K562 (cell line): ENCODE results near the gene HEMGN. TPM values are rescaled to one million over a fixed set of nuclear protein-coding genes. Genes with fewer than 3 reads are reported as not detected.

Source experiments
- ATAC-seq: fragments of 200-7000 bp; cut with Tn5 transposase; 3 replicates; pipeline ENCODE4 v1.9.1; 2020; ENCODE audit warnings: moderate library complexity
- BruUV-seq: library from RNA; stranded (reverse); fragments of 400-500 nt; replicated peaks from 2 replicates; lab custom pipeline; 2021; lab: Mats Ljungman, UMichigan
- CTCF ChIA-PET: fragments of 300-600 bp; formaldehyde crosslinking; extraction: SDS; loops from one replicate; lab custom pipeline; 2021; ENCODE audit warnings: low intra/inter-chr PET ratio; lab: Yijun Ruan, JAX
- POLR2A ChIA-PET: fragments of 300-600, 350-650 bp; sonication (Branson Sonifier 250); formaldehyde crosslinking; extraction: SDS; loops from one replicate; lab custom pipeline; 2021; ENCODE audit warnings: antibody characterized with exemption, inconsistent platforms; lab: Yijun Ruan, JAX
- DNase-seq, 4 experiments: peaks; one replicate each; pipeline versions ENCODE4 v3.0.0 to v3.0.0-alpha.2; 2011 to 2018; ENCODE audit warnings: low spot score in 3 of 4, mixed read lengths in 3 of 4; ENCODE audit errors: extremely low read depth in 1 of 4
- FAIRE-seq: peaks from 2 replicates; lab custom pipeline; 2011; peaks lifted over from hg19 to GRCh38; lab: Jason Lieb, UNC
- H2AFZ ChIP-seq: 2 replicates; pipeline ENCODE4 v1.6.0; 2011; ENCODE audit warnings: low read depth, low read length, control low read depth, inconsistent platforms
- H3K27ac ChIP-seq: fragments of 200-600 bp; 3 replicates; pipeline ENCODE4 v1.8.0; 2011; ENCODE audit warnings: low read depth, mild to moderate bottlenecking, control low read depth, inconsistent platforms, low read length, moderate library complexity, mixed read lengths; ENCODE audit errors: extremely low read depth
- H3K27me3 ChIP-seq, 2 experiments: fragments of 300-600 bp in 1 of 2; 2 replicates in 1 of 2; 3 replicates in 1 of 2; pipeline versions ENCODE4 v1.6.0 to v1.8.0; 2011; ENCODE audit warnings: inconsistent platforms in 2 of 2, low read length in 2 of 2, mild to moderate bottlenecking in 1 of 2, mixed read lengths in 1 of 2, moderate library complexity in 1 of 2; ENCODE audit not compliant: control insufficient read depth in 2 of 2, insufficient read depth in 2 of 2
- H3K36me3 ChIP-seq: fragments of 300-600 bp; 3 replicates; pipeline ENCODE4 v1.8.0; 2011; ENCODE audit warnings: mild to moderate bottlenecking, low read length, inconsistent platforms; ENCODE audit not compliant: control insufficient read depth, insufficient read depth
- H3K4me1 ChIP-seq, 2 experiments: fragments of 200-600 bp in 1 of 2; replicated peaks in 1 of 2; 2 replicates in 1 of 2; 3 replicates in 1 of 2; pipeline versions ENCODE4 v1.5.1 to v1.8.0; 2011; ENCODE audit warnings: inconsistent platforms in 2 of 2, low read length in 2 of 2, mild to moderate bottlenecking in 1 of 2, mixed read lengths in 1 of 2, moderate library complexity in 1 of 2; ENCODE audit not compliant: control insufficient read depth in 2 of 2, insufficient read depth in 2 of 2
- H3K4me2 ChIP-seq: 2 replicates; pipeline ENCODE4 v1.6.1; 2011; ENCODE audit warnings: low read length, control low read depth, inconsistent platforms, mixed read lengths; ENCODE audit not compliant: insufficient read depth
- H3K4me3 ChIP-seq: fragments of 200-600 bp; sonication (generic), shearing (Covaris generic); 2 replicates; pipeline ENCODE4 v1.5.1; 2016; ENCODE audit warnings: control low read depth, inconsistent platforms
- H3K79me2 ChIP-seq: fragments of 200-600 bp; 3 replicates; pipeline ENCODE4 v1.8.0; 2011; ENCODE audit warnings: low read length, inconsistent platforms; ENCODE audit not compliant: control insufficient read depth, insufficient read depth
- H3K9ac ChIP-seq, 2 experiments: 2 replicates each; pipeline versions ENCODE4 v1.6.0 to v1.6.1; 2011; ENCODE audit warnings: low read depth in 2 of 2, low read length in 2 of 2, control low read depth in 1 of 2, inconsistent platforms in 1 of 2, mild to moderate bottlenecking in 1 of 2, mixed read lengths in 1 of 2; ENCODE audit not compliant: insufficient read depth in 1 of 2
- H3K9me1 ChIP-seq: one replicate; pipeline ENCODE4 v1.6.0; 2011; ENCODE audit warnings: inconsistent platforms, mild to moderate bottlenecking, low read length, moderate library complexity; ENCODE audit not compliant: control insufficient read depth, insufficient read depth
- H3K9me3 ChIP-seq: replicated peaks from 2 replicates; pipeline ENCODE4 v1.5.1; 2011; ENCODE audit warnings: low read depth, low read length, inconsistent platforms; ENCODE audit not compliant: control insufficient read depth, insufficient read depth
- H4K20me1 ChIP-seq: replicated peaks from 2 replicates; pipeline ENCODE4 v1.6.1; 2011; ENCODE audit warnings: low read length, inconsistent platforms, mixed read lengths; ENCODE audit not compliant: control insufficient read depth, insufficient read depth
- MLLT1 ChIP-seq, 2 experiments: fragments of 450-650 bp; IDR thresholded peaks; 2 replicates each; pipeline ENCODE4 v1.6.1; 2016
- NFE2 ChIP-seq: IDR thresholded peaks from 2 replicates; pipeline ENCODE4 v1.6.1; 2014; ENCODE audit warnings: antibody characterized with exemption, low read depth
- SFPQ ChIP-seq: fragments of 200-400 bp; formaldehyde crosslinking; IDR thresholded peaks from 2 replicates; pipeline ENCODE4 v1.6.1; 2017; ENCODE audit warnings: mild to moderate bottlenecking, low read depth, low read length, moderate library complexity
- WGBS: fragments of 100-300 bp; shearing (Covaris generic); methylation state at CpG from one replicate; pipeline ENCODE4 v1.1.6; 2016; ENCODE audit warnings: low coverage, mixed read lengths; ENCODE audit not compliant: insufficient coverage; ENCODE audit errors: missing lambda C conversion rate; 5-methylcytosine and 5-hydroxymethylcytosine counted together
- in situ Hi-C: fragments of 300-500 bp; cut with MboI; formaldehyde crosslinking; loops from 4 replicates; pipeline ENCODE4 v1.15.0; 2018; ENCODE audit warnings: inconsistent platforms, mixed read lengths
- intact Hi-C: fragments of 100-400 bp; cut with micrococcal nuclease; formaldehyde crosslinking; loops from 2 replicates; pipeline ENCODE4 v1.14.2; 2022
- polyA plus RNA-seq, 8 experiments: library from polyadenylated mRNA; depleted of rRNA in 4 of 8; stranded (reverse) in 5 of 8; unstranded in 3 of 8; fragments of >200 nt; fragmentation: Nextera tagmentation in 2 of 8; fragmentation: Illumina TruSeq in 1 of 8; extraction: Ambion mirVana in 2 of 8; extraction: Trizol in 1 of 8; gene quantifications; 2 replicates each; pipeline versions ENCODE4 v1.2.1 to v1.2.3, GENCODE V29; 2011 to 2014; ENCODE audit warnings: inconsistent platforms in 1 of 8, missing spikeins in 1 of 8
- total RNA-seq, 7 experiments: library from RNA; depleted of rRNA in 6 of 7; stranded (reverse); fragments of >200 nt in 6 of 7; fragmentation: Illumina TruSeq in 2 of 7; extraction: Trizol in 2 of 7; gene quantifications; 2 replicates each; pipeline versions ENCODE4 v1.2.1 to v1.2.3, GENCODE V29; 2011 to 2021; ENCODE audit warnings: low replicate concordance in 1 of 7

Gene HEMGN
- total and polyA plus RNA-seq, 9 of the 15 experiments (the other 6 are each of a cell fraction or from before 2014, with no cell fraction given): 56.3 to 258 (median 137) TPM

GRCh38 chr9:97975376-97975775 lies 37.4 kb upstream of the HEMGN start:
- no peaks in the 10 kb centered on the region for H4K20me1 ChIP-seq
- ChIA-PET CTCF (no interaction called here), POLR2A (no interaction called here)
- peaks cover 4% of the 10 kb centered on the region; the same call in 1 of the 2 replicates for H3K9me3 ChIP-seq
- WGBS: 73% methylated on average over 1 of the region's 1 CpG
- H3K4me2 ChIP-seq: no peak overlapping the region
- intact Hi-C loops (no loop called here), in situ Hi-C loops (no loop called here)
- no TSS peak for BruUV-seq
- peaks cover 9 to 23% of the 10 kb centered on the region in 2 experiments; a peak in 4 of 5 replicates for H3K4me1 ChIP-seq
- H3K27ac ChIP-seq: no peak overlapping the region
- no peak for FAIRE-seq
- H3K27me3 ChIP-seq: no peaks in the 10 kb centered on the region
- no peak overlapping the region for H3K9ac ChIP-seq
- no peaks in the 10 kb centered on the region for H3K79me2 ChIP-seq
- no peak for DNase-seq
- TF ChIP-seq NFE2 (no peak), SFPQ (no peak), MLLT1 (IDR thresholded peaks at IDR 0.05) (no peak)
- no peak overlapping the region for H2AFZ ChIP-seq
- H3K4me3 ChIP-seq: no peak overlapping the region
- no peaks in the 10 kb centered on the region for H3K9me1 ChIP-seq
- H3K36me3 ChIP-seq: no peaks in the 10 kb centered on the region; the same call in 2 of the 3 replicates
- ATAC-seq: no peak
